IMR-90 (cell line): Measurements from ENCODE around the gene PCDHGB3. TPM values are rescaled to one million over a fixed set of nuclear protein-coding genes. Genes with fewer than 3 reads are reported as not detected.

Experiments used
- ATAC-seq: fragments of 200-7000 bp; cut with Tn5 transposase; 2 replicates; pipeline ENCODE4 v1.9.1; 2020; ENCODE audit warnings: low read depth, mild to moderate bottlenecking, moderate library complexity
- BruUV-seq: library from RNA; stranded (reverse); fragments of 400-500 nt; replicated peaks from 2 replicates; lab custom pipeline; 2021; lab: Mats Ljungman, UMichigan
- CTCF ChIA-PET: fragments of 300-600 bp; formaldehyde crosslinking; extraction: SDS; loops from one replicate; lab custom pipeline; 2021; ENCODE audit warnings: antibody characterized with exemption; lab: Yijun Ruan, JAX
- POLR2A ChIA-PET: fragments of 300-600 bp; sonication (Branson Sonifier 250); formaldehyde crosslinking; loops from one replicate; lab custom pipeline; 2022; ENCODE audit warnings: antibody characterized with exemption; ENCODE audit not compliant: unreplicated experiment; lab: Charles Lee
- DNase-seq: peaks from one replicate; pipeline ENCODE4 v3.0.0; 2013
- H2AFZ ChIP-seq: replicated peaks from 2 replicates; pipeline ENCODE3; 2013; ENCODE audit warnings: low read length, mild to moderate bottlenecking; ENCODE audit not compliant: poor library complexity
- H2AK5ac ChIP-seq: 2 replicates; pipeline ENCODE4 v1.6.1; 2013; ENCODE audit warnings: low read depth, low read length, inconsistent platforms
- H2AK9ac ChIP-seq: replicated peaks from 2 replicates; pipeline ENCODE3; 2013; ENCODE audit warnings: mild to moderate bottlenecking, low read depth, low read length, moderate library complexity; ENCODE audit not compliant: poor library complexity
- H2BK120ac ChIP-seq: 2 replicates; pipeline ENCODE4 v1.6.1; 2013; ENCODE audit warnings: low read depth, low read length, inconsistent platforms
- H2BK15ac ChIP-seq: 3 replicates; pipeline ENCODE4 v1.6.1; 2013; ENCODE audit warnings: low read depth, low read length, inconsistent platforms
- H2BK20ac ChIP-seq: 2 replicates; pipeline ENCODE4 v1.6.1; 2013; ENCODE audit warnings: low read depth, mild to moderate bottlenecking, inconsistent platforms, low read length, moderate library complexity
- H2BK5ac ChIP-seq: 2 replicates; pipeline ENCODE4 v1.6.1; 2013; ENCODE audit warnings: mild to moderate bottlenecking, low read depth, low read length, inconsistent platforms; ENCODE audit not compliant: poor library complexity, severe bottlenecking
- H3K14ac ChIP-seq: replicated peaks from 2 replicates; pipeline ENCODE4 v1.6.1; 2013; ENCODE audit warnings: low read depth, low read length, inconsistent platforms
- H3K18ac ChIP-seq: 2 replicates; pipeline ENCODE4 v1.6.1; 2013; ENCODE audit warnings: low read depth, low read length, control low read depth
- H3K23ac ChIP-seq: 2 replicates; pipeline ENCODE4 v1.6.1; 2013; ENCODE audit warnings: low read depth, low read length, inconsistent platforms
- H3K27ac ChIP-seq: 2 replicates; pipeline ENCODE4 v1.5.1; 2013; ENCODE audit warnings: mild to moderate bottlenecking, control low read depth, low read length; ENCODE audit not compliant: insufficient read depth
- H3K27me3 ChIP-seq: 2 replicates; pipeline ENCODE4 v1.6.1; 2013; ENCODE audit warnings: low read length; ENCODE audit not compliant: control insufficient read depth, insufficient read depth
- H3K36me3 ChIP-seq: 2 replicates; pipeline ENCODE4 v1.6.1; 2013; ENCODE audit warnings: low read length, mixed read lengths; ENCODE audit not compliant: control insufficient read depth, insufficient read depth
- H3K4ac ChIP-seq: 2 replicates; pipeline ENCODE4 v1.6.1; 2013; ENCODE audit warnings: low read depth, low read length, inconsistent platforms
- H3K4me1 ChIP-seq: 2 replicates; pipeline ENCODE4 v1.6.1; 2013; ENCODE audit warnings: low read length, mixed read lengths; ENCODE audit not compliant: control insufficient read depth, insufficient read depth
- H3K4me2 ChIP-seq: 2 replicates; pipeline ENCODE4 v1.6.1; 2013; ENCODE audit warnings: low read depth, mild to moderate bottlenecking, control low read depth, low read length, moderate library complexity
- H3K4me3 ChIP-seq: 2 replicates; pipeline ENCODE4 v1.5.1; 2013; ENCODE audit warnings: low read depth, mild to moderate bottlenecking, control low read depth, low read length, moderate library complexity; ENCODE audit not compliant: insufficient read depth
- H3K56ac ChIP-seq: 2 replicates; pipeline ENCODE4 v1.6.1; 2013; ENCODE audit warnings: low read length, inconsistent platforms; ENCODE audit not compliant: insufficient read depth; ENCODE audit errors: extremely low read depth
- H3K79me1 ChIP-seq, 2 experiments: 2 replicates each; pipeline ENCODE4 v1.6.1; 2013; ENCODE audit warnings: low read length in 2 of 2, inconsistent platforms in 1 of 2, low read depth in 1 of 2
- H3K9ac ChIP-seq: 2 replicates; pipeline ENCODE4 v1.6.1; 2013; ENCODE audit warnings: low read depth, low read length, control low read depth
- H3K9me1 ChIP-seq: 2 replicates; pipeline ENCODE4 v1.6.1; 2013; ENCODE audit warnings: low read length, inconsistent platforms; ENCODE audit not compliant: insufficient read depth
- H3K9me3 ChIP-seq: 2 replicates; pipeline ENCODE4 v1.6.1; 2013; ENCODE audit warnings: low read length; ENCODE audit not compliant: control insufficient read depth, insufficient read depth
- H4K20me1 ChIP-seq: 2 replicates; pipeline ENCODE4 v1.6.1; 2013; ENCODE audit warnings: low read length, inconsistent platforms; ENCODE audit not compliant: insufficient read depth
- H4K5ac ChIP-seq: 2 replicates; pipeline ENCODE4 v1.6.1; 2013; ENCODE audit warnings: mild to moderate bottlenecking, low read depth, low read length, control low read depth
- H4K8ac ChIP-seq, 2 experiments: 2 replicates each; pipeline ENCODE4 v1.6.1; 2013; ENCODE audit warnings: low read depth in 2 of 2, low read length in 2 of 2, control low read depth in 1 of 2, inconsistent platforms in 1 of 2
- H4K91ac ChIP-seq: 2 replicates; pipeline ENCODE4 v1.6.1; 2013; ENCODE audit warnings: low read depth, low read length, inconsistent platforms; ENCODE audit not compliant: insufficient read depth
- BHLHE40 ChIP-seq: fragments of 150-350 bp; IDR thresholded peaks from 2 replicates; pipeline ENCODE4 v1.6.1; 2016; ENCODE audit warnings: mild to moderate bottlenecking, low read depth, low read length
- CEBPB ChIP-seq: IDR thresholded peaks from 2 replicates; pipeline ENCODE4 v1.6.1; 2012; ENCODE audit warnings: low read depth, low read length, improper control_type of control experiment
- CTCF ChIP-seq: conservative IDR thresholded peaks from 2 replicates; pipeline ENCODE4 v1.5.1; 2012; ENCODE audit warnings: mild to moderate bottlenecking, low read depth, low read length, improper control_type of control experiment
- ELK1 ChIP-seq: fragments of 150-350 bp; IDR thresholded peaks from 2 replicates; pipeline ENCODE4 v1.6.1; 2016; ENCODE audit warnings: low read depth, mild to moderate bottlenecking, low read length, moderate library complexity, borderline replicate concordance
- MAFK ChIP-seq: IDR thresholded peaks from 2 replicates; pipeline ENCODE4 v1.6.1; 2012; ENCODE audit warnings: low read depth, low read length, improper control_type of control experiment
- MXI1 ChIP-seq: IDR thresholded peaks from 2 replicates; pipeline ENCODE4 v1.6.1; 2012; ENCODE audit warnings: low read depth, mild to moderate bottlenecking, low read length, moderate library complexity, borderline replicate concordance
- POLR2A ChIP-seq: IDR thresholded peaks from 2 replicates; pipeline ENCODE4 v1.6.1; 2012; ENCODE audit warnings: mild to moderate bottlenecking, low read depth, low read length
- RFX5 ChIP-seq: IDR thresholded peaks from 2 replicates; pipeline ENCODE4 v1.8.0; 2012; ENCODE audit warnings: low read depth, mild to moderate bottlenecking, low read length, moderate library complexity
- USF2 ChIP-seq: fragments of 150-350 bp; IDR thresholded peaks from 2 replicates; pipeline ENCODE4 v1.6.1; 2017; ENCODE audit warnings: mild to moderate bottlenecking, antibody characterized with exemption, low read length, low read depth
- WGBS, 2 experiments: methylation state at CpG; one replicate each; pipeline versions ENCODE4 v1.1.5 to v1.1.7; 2013; ENCODE audit warnings: missing lambda C conversion rate in 2 of 2; ENCODE audit not compliant: insufficient read length in 1 of 2; ENCODE audit errors: extremely low coverage in 2 of 2; 5-methylcytosine and 5-hydroxymethylcytosine counted together
- dilution Hi-C: fragments of 300-500 bp; cut with HindIII; formaldehyde crosslinking; loops from one replicate; pipeline ENCODE4 v1.14.3; 2018; ENCODE audit warnings: low sequenced_read_pairs; ENCODE audit not compliant: unreplicated experiment
- in situ Hi-C: fragments of 300-500 bp; cut with MboI; formaldehyde crosslinking; loops from 3 replicates; pipeline ENCODE4 v1.14.3; 2019; ENCODE audit warnings: low sequenced_read_pairs, inconsistent platforms, mixed read lengths
- intact Hi-C: fragments of 100-400 bp; cut with micrococcal nuclease; formaldehyde crosslinking; loops from 2 replicates; pipeline ENCODE4 v1.10.0; 2022
- polyA plus RNA-seq, 3 experiments: library from polyadenylated mRNA; depleted of rRNA; stranded (reverse); fragments of >200 nt; gene quantifications; 2 replicates each; pipeline ENCODE4 v1.2.3, GENCODE V29; 2012; ENCODE audit warnings: low replicate concordance in 1 of 3
- total RNA-seq: library from RNA; depleted of rRNA; stranded (reverse); fragments of >200 nt; gene quantifications from 2 replicates; pipeline ENCODE4 v1.2.3, GENCODE V29; 2012

The PCDHGB3 gene
- total and polyA plus RNA-seq, 2 of the 4 experiments (the other 2 are of a cell fraction) = 3.4 to 5.9 TPM

GRCh38 chr5:141349917-141350619, 20.0 kb upstream of the PCDHGB3 start, which contains the start of gene PCDHGB1 (continued):
- TF ChIP-seq RFX5 = no peak

- Histone ChIP-seq H2BK5ac (no peak overlapping the region), H4K20me1 (no peaks in the 10 kb centered on the region), H3K36me3 (peaks cover 5% of the 10 kb centered on the region; the same call in 1 of the 2 replicates), H3K18ac (no peak overlapping the region), H3K14ac (no peak overlapping the region), H2AK5ac (no peak overlapping the region), H3K4me1 (no peaks in the 10 kb centered on the region), H3K4me3 (no peak overlapping the region), H2BK120ac (no peak overlapping the region), H4K5ac (no peak overlapping the region), H3K9me3 (peaks cover 41% of the 10 kb centered on the region), H4K91ac (no peak overlapping the region), H3K56ac (no peak overlapping the region), H3K9me1 (no peaks in the 10 kb centered on the region), H3K27me3 (no peaks in the 10 kb centered on the region), H3K4me2 (no peak overlapping the region), H2BK15ac (no peak overlapping the region), H3K4ac (no peak overlapping the region), H3K79me1 (no peaks in the 10 kb centered on the region), H3K23ac (no peak overlapping the region), H2BK20ac (no peak overlapping the region), H2AK9ac (no peak overlapping the region), H2AFZ (no peak overlapping the region), H3K9ac (no peak overlapping the region), H4K8ac (no peak overlapping the region), H3K27ac (no peak overlapping the region)
- POLR2A ChIA-PET = no interaction called here
- WGBS, 2 experiments = 37% methylated on average over 7 of the region's 36 CpGs; no CpG with 5 or more reads in 1 of the 2 experiments
- no peak for ATAC-seq
- CTCF ChIA-PET = no interaction called here
- BruUV-seq = no TSS peak
- no peak for DNase-seq
- TF ChIP-seq CEBPB (no peak), CTCF (no peak), BHLHE40 (no peak), ELK1 (no peak), MAFK (no peak), USF2 (no peak), MXI1 (no peak), POLR2A (no peak)
- dilution Hi-C loops (no loop called here), in situ Hi-C loops (no loop called here), intact Hi-C loops (no loop called here)
These were observed 18.5 kb upstream of the PCDHGB3 start for GRCh38 chr5:141351591-141351990.
